ENCODE measurements around the gene B3GNT3.

The B3GNT3 gene

GRCh38 chr19:17836530-17836929 is 41.6 kb downstream of the B3GNT3 start:
- TF ChIP-seq ZBTB7A (IDR thresholded peaks at IDR 0.05; ENCODE audit: low read depth) (no peak), TCF12 (IDR thresholded peaks at IDR 0.05; ENCODE audit: low read depth) (no peak), REST (IDR thresholded peaks at IDR 0.05; ENCODE audit: low read depth) (no peak), RAD21 (IDR thresholded peaks at IDR 0.05; ENCODE audit: low read depth) (no peak), TAF1 (IDR thresholded peaks at IDR 0.05; ENCODE audit: low read depth) (no peak), CEBPB (IDR thresholded peaks at IDR 0.05) (no peak), NFIC (IDR thresholded peaks at IDR 0.05) (no peak), CREB1 (IDR thresholded peaks at IDR 0.05; ENCODE audit: low read depth) (no peak), EP300 (IDR thresholded peaks at IDR 0.05; ENCODE audit: borderline replicate concordance) (no peak), MAX (IDR thresholded peaks at IDR 0.05) (no peak), EGR1 (IDR thresholded peaks at IDR 0.05) (no peak)

GRCh38 chr19:17837972-17838371 is 43.0 kb downstream of the B3GNT3 start:
- TF ChIP-seq REST (IDR thresholded peaks at IDR 0.05; ENCODE audit: low read depth), result no peak
- no peak for TF ChIP-seq MAX (IDR thresholded peaks at IDR 0.05)

- TF ChIP-seq RAD21 (IDR thresholded peaks at IDR 0.05; ENCODE audit: low read depth) (no peak), NFIC (IDR thresholded peaks at IDR 0.05) (no peak), REST (IDR thresholded peaks at IDR 0.05; ENCODE audit: low read depth) (no peak), EGR1 (IDR thresholded peaks at IDR 0.05) (no peak), USF1 (IDR thresholded peaks at IDR 0.05) (no peak), MAX (IDR thresholded peaks at IDR 0.05) (no peak), YY1 (IDR thresholded peaks at IDR 0.05; ENCODE audit: low read depth) (no peak), TCF12 (IDR thresholded peaks at IDR 0.05; ENCODE audit: low read depth) (no peak), CREB1 (IDR thresholded peaks at IDR 0.05; ENCODE audit: low read depth) (no peak), TAF1 (IDR thresholded peaks at IDR 0.05; ENCODE audit: low read depth) (no peak), TEAD4 (IDR thresholded peaks at IDR 0.05) (no peak), CEBPB (IDR thresholded peaks at IDR 0.05) (no peak), EP300 (IDR thresholded peaks at IDR 0.05; ENCODE audit: borderline replicate concordance) (no peak), FOXM1 (IDR thresholded peaks at IDR 0.05; ENCODE audit: borderline replicate concordance, low read depth) (no peak), ZBTB7A (IDR thresholded peaks at IDR 0.05; ENCODE audit: low read depth) (no peak)
Observed at GRCh38 chr19:17840019-17840418, 45.1 kb downstream of the B3GNT3 start.

- TF ChIP-seq NFIC (IDR thresholded peaks at IDR 0.05) (no peak), MAX (IDR thresholded peaks at IDR 0.05) (peak; percentile 63; the same call in 1 of the 2 replicates), TCF12 (IDR thresholded peaks at IDR 0.05; ENCODE audit: low read depth) (peak; percentile 42; the same call in 1 of the 2 replicates), YY1 (IDR thresholded peaks at IDR 0.05; ENCODE audit: low read depth) (no peak), TEAD4 (IDR thresholded peaks at IDR 0.05) (no peak), EP300 (IDR thresholded peaks at IDR 0.05; ENCODE audit: borderline replicate concordance) (no peak), TAF1 (IDR thresholded peaks at IDR 0.05; ENCODE audit: low read depth) (peak; percentile 15; the same call in 1 of the 2 replicates), EGR1 (IDR thresholded peaks at IDR 0.05) (no peak), CREB1 (IDR thresholded peaks at IDR 0.05; ENCODE audit: low read depth) (0 out of 2 replicates have a peak, but pooled peaks have one; percentile 28), FOXM1 (IDR thresholded peaks at IDR 0.05; ENCODE audit: borderline replicate concordance, low read depth) (no peak), RAD21 (IDR thresholded peaks at IDR 0.05; ENCODE audit: low read depth) (no peak), CEBPB (IDR thresholded peaks at IDR 0.05) (no peak), ZBTB7A (IDR thresholded peaks at IDR 0.05; ENCODE audit: low read depth) (peak; percentile 70), USF1 (IDR thresholded peaks at IDR 0.05) (no peak), REST (IDR thresholded peaks at IDR 0.05; ENCODE audit: low read depth) (no peak)
Observed at GRCh38 chr19:17841371-17841809, 46.5 kb downstream of the B3GNT3 start.
